Neural progenitor cell (in vitro differentiated cells): Measurements from ENCODE around the gene FLVCR2.

Experiments used
- CTCF ChIP-seq: fragments of 200-600 bp; sonication (generic); IDR thresholded peaks from 2 replicates; pipeline ENCODE4 v1.5.1; 2017; ENCODE audit warnings: antibody characterized with exemption, mild to moderate bottlenecking
- EZH2phosphoT487 ChIP-seq: fragments of 200-600 bp; sonication (generic); IDR thresholded peaks from 2 replicates; pipeline ENCODE4 v1.6.1; 2017; ENCODE audit warnings: antibody characterized with exemption

GRCh38 chr14:75540479-75540851 is 38.0 kb upstream of the FLVCR2 start:
- TF ChIP-seq CTCF (no peak), EZH2phosphoT487 (no peak)
